SIG-M5 treated with dmso at 0.1 percent for 504 hours (cell line): ENCODE data around the gene NUP210.

Source experiments
- DNase-seq: peaks from one replicate; lab custom pipeline; 2025; ENCODE audit not compliant: unreplicated experiment; lab: John Stamatoyannopoulos, UW

NUP210 gene

DNA sequence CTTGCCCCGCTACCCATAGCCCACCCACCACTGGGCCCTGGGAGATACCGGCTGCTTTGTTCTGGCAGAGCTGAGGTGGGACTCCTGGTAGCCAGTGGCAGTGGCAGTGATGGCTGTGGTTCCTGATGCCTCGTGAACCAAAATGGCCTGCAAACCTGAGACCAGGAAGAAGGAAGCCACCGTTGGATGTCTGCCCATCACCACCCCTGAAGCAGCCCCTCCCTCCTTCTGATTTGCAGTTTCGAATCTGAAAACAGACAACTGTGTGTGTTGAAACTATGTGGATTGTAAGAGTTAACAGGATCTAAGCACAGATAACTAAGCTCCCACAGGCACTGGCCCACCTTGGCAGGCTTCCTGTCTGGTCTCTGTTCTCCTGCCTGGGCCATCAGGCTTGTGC lies 66.6 kb downstream of the NUP210 start:
- DNase-seq, result no peak

DNA sequence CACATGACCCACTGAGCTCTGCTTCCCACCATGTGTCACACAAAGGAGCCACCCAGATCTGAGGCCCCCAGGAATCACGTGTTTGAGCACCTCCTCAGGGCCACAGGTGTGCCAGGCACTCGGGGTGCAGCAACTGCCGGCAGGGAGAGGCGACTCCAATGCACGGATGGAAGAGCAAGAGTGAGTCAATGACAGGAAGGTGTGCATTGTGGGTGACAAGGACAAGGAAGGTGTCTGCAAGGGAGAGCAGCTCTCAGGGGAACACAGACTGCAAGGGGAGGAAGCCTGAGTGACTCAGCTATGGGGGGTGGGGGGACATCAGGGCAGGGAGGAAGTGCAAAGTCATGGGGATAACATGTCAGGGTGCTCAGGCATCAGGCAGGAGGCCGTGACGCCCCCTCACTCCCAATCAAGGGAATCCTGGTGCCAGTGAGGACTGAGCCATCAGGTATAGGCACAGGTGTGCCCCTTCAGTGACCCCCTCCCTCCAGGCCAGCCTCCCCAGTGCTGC lies 67.4 kb downstream of the NUP210 start:
- peak; percentile 65 for DNase-seq

DNA sequence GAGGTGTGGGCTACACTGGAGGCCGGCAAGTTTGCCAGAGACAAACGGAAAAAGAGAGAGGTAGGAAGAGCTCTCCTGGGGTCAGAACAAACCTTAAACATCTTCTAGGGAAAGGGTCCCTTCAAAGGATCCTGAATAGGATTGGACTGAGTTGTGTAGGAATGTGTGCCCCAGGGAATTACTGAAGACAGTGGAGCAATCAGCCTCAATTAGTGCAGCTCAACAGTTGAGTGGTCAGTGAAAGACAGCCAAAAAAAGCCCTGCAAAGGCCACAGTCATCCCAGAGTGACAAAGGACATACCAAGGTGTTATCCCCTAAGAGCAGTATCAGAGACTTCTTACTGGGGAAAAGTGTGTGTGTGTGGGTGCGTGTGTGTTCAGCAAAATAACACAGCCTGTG lies 70.3 kb downstream of the NUP210 start:
- no peak for DNase-seq

DNA sequence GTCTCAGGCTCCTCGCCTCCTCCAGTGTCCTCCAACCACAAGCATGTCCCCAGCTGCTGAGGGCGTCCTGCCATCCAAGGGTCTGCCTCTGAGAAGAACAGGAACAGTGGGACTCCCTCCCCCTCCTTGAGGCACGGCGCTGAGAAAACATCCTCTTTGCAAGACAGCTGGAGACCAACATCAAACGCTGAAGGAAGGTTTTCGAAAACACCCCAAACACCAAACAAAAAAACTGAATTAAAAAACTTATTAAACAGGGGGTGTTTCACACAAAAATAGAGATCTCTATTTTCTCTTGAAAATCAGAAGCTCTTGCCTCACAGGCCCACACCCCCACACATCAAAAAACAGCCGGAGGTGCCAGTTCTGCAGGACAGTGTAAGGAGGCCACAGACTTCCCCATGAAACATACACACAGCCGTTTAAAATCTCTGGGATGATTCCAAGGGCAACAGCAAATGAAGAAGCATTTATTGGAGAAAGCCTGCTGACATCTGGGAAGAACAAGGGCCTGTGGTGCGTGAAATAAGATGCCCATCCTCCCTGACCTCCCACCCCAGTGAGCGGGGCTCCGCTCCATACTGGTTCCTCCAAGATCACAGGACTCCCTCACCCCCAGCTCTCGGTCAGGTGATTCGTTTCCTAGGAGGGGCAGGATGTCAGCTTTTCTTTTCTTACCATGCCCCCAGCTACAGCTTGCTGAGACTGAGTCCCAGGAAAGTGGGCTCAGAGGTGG lies 71.3 kb downstream of the NUP210 start:
- DNase-seq, result no peak

DNA sequence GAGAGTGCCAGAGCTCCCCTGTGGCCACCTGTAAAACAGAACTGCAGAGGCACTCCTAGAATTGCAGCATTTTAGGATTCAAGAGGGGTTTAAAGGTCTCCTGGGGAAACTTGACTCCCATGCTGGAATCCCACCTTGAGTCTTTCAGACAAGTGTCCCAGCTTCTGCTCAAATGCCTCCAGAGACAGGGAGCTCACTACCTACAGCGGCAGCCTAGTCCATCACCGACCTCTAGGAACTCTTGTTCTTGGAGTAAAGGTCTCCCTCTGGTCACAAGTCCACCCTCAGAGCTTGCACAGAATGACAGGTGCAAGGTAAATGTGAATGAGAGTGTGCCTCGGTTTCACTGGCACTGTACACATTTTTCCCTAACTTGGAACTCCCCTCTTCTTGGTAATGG lies 72.0 kb downstream of the NUP210 start:
- no peak for DNase-seq

DNA sequence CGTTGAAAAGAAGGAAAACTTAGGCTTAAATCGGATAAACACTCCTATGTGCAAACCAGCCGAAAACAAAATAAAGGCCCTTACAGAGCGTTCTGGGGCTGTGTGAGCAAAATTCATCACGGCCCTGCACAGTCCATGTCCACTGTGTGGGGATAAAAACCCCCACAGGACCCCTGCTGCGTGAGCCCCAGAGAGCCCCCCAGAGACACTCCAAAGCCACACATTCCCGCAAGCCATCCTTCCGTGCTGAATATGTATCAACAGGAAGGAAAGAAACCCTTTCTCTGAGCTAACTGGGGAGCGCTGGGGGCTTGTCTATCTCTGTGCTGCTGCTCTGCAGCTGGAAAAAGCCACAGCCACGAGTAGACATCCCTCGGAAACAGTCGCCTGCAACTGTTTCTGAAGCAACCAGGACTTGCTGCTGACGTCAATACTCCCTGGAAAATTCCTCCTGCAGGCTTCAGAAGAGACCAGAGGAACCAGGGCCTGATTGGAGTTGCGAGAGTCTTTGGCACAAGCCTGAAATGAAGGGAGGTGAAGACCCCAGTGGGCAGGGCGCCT lies 72.7 kb downstream of the NUP210 start:
- DNase-seq, result no peak

DNA sequence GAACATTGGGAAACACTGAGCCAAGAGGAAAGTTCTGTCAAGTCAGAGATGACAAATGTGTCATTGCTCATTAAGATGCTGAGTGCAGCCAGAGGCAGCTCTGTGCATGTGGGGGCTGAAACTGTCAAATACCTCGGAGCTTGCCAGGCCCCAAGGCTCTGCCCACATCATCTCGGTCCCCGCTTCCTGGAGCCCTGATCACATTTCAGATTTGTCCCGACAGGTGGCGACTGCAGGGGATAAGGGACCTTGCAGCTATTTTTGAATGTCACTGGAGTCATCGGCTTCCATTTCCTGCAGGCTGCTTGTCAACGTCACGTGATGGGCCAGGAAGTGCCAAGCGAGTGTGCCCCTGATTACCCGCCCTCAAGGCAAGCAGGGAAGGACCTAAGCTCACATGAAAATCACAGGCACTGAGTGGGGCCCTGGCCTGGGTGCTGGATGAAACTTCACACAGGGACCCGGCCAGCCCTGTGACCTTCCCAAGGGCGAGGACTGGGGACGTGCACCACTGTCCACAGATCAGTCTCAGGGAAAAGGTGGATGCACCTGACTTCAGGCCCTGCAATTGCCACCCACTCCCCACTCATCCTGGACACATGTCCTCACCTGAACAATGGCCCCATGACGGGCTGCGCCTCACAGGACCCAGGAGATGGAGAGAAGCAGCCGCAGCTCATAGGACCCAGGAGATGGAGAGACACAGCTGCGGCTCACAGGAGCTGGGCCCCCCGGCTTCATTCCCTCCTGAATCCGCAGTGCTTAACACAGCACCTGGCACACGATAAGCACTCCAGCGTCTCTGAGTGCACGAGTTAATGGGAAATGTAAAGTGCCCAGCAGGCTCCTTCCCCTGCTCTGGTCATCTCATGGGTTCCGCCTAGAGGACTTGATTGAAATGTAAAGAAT lies 73.4 kb downstream of the NUP210 start:
- no peak for DNase-seq

DNA sequence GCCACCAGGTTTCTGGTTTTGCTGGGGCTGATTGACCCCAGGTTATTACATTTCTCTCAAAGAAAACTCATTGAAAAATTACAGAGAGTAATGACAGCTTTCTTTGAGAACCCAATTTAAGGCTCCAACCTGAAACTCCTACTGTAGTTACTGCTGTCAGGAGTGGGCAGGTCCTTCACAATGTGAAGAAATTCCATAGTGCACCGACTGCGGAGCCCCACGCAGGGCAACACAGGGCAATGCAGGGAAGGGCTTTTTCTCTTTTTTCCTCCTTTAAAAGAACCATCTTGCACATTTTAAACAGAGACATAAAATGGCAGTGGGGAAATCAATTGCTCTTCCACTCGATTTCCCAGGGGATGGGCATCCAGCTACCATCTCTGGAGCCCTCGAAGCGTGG lies 74.3 kb downstream of the NUP210 start:
- DNase-seq, result no peak

DNA sequence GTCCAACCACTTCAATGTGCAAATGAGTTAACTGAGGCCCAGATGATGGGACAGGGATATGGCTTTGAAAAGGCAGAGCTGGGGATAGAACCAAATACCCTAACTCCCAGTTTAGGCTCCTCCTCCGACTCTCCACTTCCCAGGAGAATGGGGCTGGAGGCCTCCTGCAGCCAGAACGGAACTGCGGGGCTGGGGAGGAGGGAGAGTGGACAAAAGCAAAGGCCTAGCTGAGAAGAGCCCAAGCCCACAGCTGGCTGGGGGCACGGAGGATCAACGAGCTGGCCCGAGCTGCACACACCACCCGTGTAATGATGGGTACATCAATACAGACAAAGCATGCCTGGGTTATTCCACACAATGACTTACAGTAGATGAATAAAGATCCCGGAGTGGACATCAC lies 74.8 kb downstream of the NUP210 start:
- DNase-seq, result no peak

DNA sequence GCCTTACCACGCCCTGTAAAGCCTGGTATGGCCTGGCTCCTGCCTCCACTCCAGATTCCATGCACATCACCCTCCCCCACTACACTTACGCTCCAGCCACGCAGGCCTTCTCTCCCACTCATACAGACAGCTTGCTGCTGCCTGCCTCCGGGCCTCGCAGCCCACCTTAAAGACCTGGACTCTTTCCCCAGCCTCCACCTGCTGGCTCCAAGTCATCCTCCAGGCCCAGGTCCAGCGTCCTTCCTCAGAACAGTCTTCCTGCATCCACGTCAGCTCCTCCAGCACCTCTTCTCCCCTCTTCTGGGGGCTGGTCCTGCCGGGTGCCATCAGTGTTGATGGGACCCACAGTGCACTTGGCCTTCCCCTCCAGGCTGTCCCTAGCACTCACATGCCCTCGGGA lies 75.5 kb downstream of the NUP210 start:
- DNase-seq, result no peak

DNA sequence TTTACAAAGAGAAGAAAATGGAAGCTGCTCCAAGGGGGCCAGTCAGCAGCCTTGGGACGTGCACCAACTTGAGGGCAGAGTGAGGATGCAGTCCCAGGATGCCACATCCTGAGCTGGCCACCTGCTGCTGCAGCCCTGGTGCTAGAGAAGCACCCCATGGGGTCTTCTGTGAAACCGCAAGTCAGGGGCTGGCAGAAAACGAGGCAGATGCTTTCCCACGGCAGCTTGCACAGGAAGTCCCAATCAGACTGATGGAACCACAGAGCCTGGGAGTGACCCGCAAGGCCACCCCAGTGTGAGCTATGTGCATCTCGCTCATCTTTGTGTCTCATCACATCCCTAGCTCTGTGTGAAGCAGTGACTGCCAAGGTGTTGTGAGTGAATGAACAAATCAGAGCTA lies 76.5 kb downstream of the NUP210 start:
- no peak for DNase-seq

DNA sequence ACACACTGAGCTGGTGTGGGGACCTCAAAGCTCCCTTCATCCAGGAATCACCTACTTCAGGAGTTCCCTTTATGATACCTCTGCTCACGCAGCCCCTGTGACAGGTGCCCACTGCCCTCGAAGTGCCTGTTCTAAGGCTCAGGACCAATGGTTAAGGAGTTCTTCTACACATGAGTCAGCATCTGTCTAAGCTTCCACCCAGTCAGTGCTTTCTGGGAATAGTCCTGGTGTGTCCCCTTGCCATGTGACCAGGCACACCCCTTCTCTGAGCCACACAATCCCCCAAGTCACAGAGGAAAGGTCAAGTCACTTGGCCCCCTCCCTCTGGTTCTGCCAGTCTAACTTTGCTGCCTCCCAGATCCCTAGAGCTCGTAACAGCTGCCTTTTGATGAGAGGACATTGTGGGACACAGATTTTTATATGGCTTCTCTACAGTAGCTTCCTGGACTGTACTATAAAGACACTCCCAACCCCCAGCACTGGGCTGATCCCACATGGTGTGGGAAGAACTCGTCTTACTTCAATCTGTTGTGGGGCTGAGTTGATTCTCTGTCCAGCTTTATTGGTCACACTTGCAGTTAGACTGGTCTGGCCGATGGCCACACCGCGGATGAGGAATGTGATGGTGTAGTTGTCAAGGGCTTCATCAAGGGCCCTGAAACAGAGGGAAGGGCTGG lies 78.8 kb downstream of the NUP210 start:
- no peak for DNase-seq

DNA sequence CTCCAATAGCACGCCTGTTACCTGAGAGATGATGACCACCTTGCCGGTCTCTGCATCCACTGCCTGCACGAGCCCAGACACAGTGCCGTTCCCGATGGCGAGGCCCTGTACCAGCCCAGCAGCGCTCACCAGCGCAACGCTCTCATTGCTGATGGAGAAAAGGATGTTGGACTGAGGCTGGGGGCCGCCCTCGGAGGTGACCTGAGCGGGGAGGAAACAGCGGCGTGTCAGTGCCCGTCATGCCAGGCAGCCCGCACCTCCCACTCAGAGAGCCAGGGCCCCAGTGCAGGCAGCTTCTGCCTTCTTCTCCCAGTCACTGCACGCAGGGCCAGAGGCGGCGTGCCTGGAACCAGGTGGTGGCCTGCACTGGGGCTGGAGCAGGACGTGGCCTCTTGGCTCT lies 80.3 kb downstream of the NUP210 start:
- no peak for DNase-seq

DNA sequence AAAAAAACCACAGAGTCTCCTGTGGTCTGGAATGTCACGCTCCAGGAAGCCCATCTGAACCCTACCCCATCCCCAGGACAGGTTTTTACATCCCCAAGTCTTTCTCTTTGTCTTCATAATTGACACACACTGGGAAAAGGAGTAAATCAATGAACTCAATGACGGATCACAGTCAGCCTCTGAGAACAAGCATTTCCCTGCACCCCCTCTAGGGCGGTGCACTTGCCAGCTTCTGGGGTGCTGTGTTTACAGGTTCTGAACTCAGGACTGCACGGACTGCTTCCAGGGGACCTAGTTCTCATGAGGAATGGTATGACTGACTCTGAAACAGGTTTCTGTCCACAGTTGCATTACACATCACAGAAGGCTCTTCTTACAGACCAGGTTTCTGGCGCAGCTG lies 81.1 kb downstream of the NUP210 start:
- DNase-seq, result no peak

DNA sequence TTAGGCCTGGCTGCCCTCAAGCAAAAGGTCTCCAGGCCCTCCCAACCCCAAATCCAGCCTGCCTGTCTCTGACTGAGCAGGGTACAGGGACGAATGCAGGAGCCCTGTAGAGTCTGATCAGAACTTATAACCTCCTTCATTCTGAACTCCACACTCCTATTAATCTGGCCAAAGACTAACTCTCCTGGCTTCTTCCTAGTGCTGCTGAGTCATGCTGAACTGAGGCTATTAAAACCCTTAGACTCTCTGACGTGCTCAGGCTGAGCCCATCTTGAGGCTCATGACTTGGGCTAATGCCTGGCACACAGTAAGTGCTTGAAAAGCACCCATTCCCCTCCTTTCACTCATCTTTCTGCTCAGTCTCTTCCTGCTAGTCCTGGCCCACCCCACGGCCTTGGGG lies 81.9 kb downstream of the NUP210 start:
- DNase-seq, result no peak

DNA sequence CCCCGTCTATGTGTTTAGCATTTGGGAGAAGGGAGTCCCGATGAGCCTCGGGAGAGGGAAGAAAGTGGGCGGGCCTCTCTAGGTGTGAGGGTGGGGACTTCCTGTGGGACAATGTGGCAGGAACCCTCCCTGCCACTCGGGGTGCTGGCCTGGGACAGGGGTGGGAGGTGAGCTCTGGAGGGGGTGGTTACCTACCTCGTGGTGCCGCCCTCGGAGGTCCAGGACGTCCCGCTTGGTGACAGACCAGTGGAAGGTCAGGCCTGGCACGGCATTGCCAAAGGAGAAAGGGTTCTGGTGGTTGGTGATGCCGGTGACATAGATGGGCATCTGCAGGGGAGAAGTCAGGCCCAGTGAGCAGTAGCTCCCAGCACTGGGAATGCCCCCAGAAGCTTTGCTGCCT lies 83.5 kb downstream of the NUP210 start:
- DNase-seq, result no peak

DNA sequence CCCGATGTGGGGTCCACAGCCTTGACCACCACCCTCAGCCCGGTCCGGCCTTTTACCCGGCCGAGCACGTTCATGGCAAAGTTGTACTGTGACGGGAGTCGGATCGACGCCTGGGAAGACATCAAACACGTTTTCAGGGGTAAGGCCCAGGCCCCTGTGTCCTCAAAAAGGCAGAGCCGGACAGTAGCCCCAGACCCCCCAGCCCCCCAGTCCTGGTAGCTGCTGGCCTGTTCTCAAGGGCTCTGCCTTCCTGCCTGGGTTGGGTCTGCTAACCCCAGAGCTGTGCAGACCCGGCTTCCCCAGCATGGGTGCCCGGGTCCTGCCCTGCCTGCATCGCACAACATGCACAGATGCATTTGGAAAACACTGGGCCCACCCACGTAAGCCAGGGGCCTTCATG lies 84.6 kb downstream of the NUP210 start:
- DNase-seq, result no peak

DNA sequence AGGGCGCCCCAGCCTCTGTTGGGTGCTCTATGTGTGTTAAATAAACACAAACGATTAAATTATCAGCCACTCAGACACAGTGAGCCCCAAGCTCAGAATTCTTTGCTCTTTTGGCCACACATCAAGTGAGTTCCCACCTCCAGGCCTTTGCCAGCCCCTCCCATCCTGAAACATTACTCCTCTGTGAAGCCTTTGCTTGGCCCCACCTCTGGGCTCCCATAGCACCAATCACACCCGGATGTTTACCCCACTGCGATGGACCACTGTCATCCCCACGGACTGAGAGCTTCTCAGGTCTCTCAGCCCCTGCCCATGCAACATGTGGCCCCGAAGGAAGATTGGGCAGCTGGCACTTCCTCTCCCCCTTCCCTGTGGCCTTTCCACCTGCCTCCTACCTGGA lies 85.1 kb downstream of the NUP210 start:
- no peak for DNase-seq

DNA sequence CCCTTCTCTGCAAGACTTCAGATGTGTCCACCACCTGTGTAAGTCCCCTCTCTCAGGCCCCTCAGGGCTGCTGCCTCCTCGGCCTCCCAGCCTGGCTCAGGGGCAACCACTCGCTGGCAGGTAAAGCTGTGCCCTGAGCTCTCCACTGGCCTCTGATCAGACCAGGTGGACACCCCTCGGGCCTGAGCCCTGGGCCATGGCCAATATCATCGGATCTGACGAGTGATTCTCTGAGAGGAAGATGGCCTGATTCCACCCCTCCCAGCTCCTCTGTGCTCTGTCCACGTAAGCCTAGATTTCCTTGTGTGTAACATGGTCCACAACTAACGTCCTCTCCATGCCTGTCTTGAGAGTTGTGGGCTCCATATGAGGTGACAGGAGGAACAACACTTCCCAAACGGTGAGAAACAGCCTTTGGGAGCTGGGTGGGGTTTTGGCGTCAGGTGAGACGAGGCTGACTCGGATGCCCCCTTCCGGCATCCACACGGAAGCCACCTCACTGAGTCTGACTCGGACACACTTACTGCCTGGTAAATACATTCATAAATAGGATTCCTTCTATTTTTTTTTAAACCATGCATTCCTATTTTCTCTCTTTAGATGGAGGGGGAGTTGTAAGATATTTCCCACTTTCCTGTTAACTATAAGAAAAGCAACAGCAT lies 86.8 kb downstream of the NUP210 start:
- no peak for DNase-seq

DNA sequence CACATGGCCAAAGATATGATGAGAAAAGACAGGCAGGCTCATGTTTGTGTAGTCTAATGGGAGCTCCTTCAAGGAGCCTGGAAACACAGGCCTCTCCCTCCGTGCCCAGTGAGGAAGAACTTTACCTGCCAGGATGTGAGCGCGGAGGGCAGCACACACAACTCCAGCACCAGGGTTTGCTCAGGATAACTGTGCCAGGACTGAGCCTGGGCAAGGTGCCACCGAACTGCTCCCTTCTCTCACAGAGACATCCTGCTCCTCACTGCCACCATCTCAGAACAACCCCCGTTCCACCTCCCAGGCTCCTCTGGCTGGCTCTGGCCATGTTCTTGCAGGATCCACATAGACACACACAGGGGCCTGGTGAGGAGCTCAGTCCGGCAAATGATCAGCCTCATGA lies 87.4 kb downstream of the NUP210 start:
- DNase-seq, result no peak

DNA sequence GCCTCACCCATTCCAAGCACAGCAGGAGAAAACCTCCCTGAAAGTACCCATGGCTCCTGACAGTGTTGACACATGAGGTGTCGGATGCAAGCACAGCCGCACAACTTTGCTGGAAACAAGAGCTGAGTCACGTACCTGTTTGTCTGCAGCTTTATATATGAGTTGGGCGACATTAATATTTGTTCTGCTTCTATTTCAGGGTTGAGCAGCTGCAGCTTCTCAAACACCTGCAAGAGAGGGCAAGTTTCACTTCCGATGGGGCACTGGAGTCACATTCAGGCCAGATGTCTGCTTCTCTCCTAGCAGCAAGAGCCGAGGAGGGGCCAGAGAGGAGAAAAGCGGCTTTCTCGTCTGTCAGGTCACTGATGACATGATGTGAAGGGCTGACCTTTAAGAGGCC lies 88.0 kb downstream of the NUP210 start:
- no peak for DNase-seq
